Psoas muscle (tissue), 8 donors: ENCODE data around the gene IL10RA. TPM values are rescaled to one million over a fixed set of nuclear protein-coding genes. Genes with fewer than 3 reads are reported as not detected.

ENCODE experiments used
- ATAC-seq, 4 donors: fragments of 200-7000 bp; cut with Tn5 transposase; one replicate each; pipeline ENCODE4 v1.9.1; 2020; ENCODE audit warnings: moderate library complexity in 3 of 4, mild to moderate bottlenecking in 2 of 4
- DNase-seq, 2 donors: peaks; one replicate each; pipeline ENCODE4 v3.0.0-alpha.2; 2020
- H3K27ac ChIP-seq: fragments of 200-600 bp; one replicate; pipeline ENCODE4 v1.8.0; 2022
- H3K27me3 ChIP-seq, 3 donors: fragments of 200-600 bp in 1 of 3; one replicate each; pipeline versions ENCODE4 v1.6.1 to v1.8.0; 2013 to 2022; ENCODE audit warnings: low read length in 2 of 3, mild to moderate bottlenecking in 2 of 3, moderate library complexity in 1 of 3; ENCODE audit not compliant: insufficient read depth in 3 of 3
- H3K36me3 ChIP-seq, 2 donors: fragments of 200-600 bp in 1 of 2; one replicate each; pipeline versions ENCODE4 v1.6.1 to v1.8.0; 2013 to 2022; ENCODE audit warnings: low read depth in 1 of 2, mild to moderate bottlenecking in 1 of 2, moderate library complexity in 1 of 2; ENCODE audit not compliant: insufficient read depth in 1 of 2
- H3K4me1 ChIP-seq: fragments of 200-600 bp; one replicate; pipeline ENCODE4 v1.8.0; 2022
- H3K4me3 ChIP-seq: fragments of 200-600 bp; one replicate; pipeline ENCODE4 v1.8.0; 2022; ENCODE audit warnings: mild to moderate bottlenecking
- H3K9me3 ChIP-seq: fragments of 200-600 bp; one replicate; pipeline ENCODE4 v1.8.0; 2022
- WGBS, 3 donors: extraction: QIAGEN DNeasy Blood & Tissue Kit; methylation state at CpG; one replicate each; pipeline versions ENCODE4 v1.1.6 to v1.1.7; 2013; 5-methylcytosine and 5-hydroxymethylcytosine counted together
- intact Hi-C, 2 donors: fragments of 100-400 bp; cut with DNase I; formaldehyde crosslinking; loops; one replicate each; pipeline versions ENCODE4 v1.11.0 to v1.14.2; 2022
- polyA plus RNA-seq, 3 donors: library from polyadenylated mRNA; stranded (reverse); fragments of 200-250 nt; gene quantifications; one replicate each; pipeline ENCODE4 v1.2.3, GENCODE V29; 2013
- total RNA-seq, 4 donors: library from RNA; stranded (reverse); fragmentation: NEBNext Ultra II Directional in 2 of 4; extraction: Animal tissue kit (Norgen Biotek cat#: 25700) in 2 of 4; gene quantifications; one replicate each; pipeline versions ENCODE4 v1.2.1 to v1.2.4, GENCODE V29; 2021 to 2023
- TF ChIP-seq, protein P1 (sequence below): fragments of 200-600 bp; IDR thresholded peaks from one replicate; pipeline ENCODE4 v1.8.0; 2022; ENCODE audit warnings: antibody characterized with exemption
- donor health status: healthy with polysubstance abuse.
- donor health status: DM: no; HTN: no; CAD: no; lungs with moderate emphysema.
- donor health status: Bipolar disorder and iron deficiency.
- donor health status: healthy.
- donor health status: DM: yes; HTN: yes; CAD: no.
- donor health status: DM: no; HTN: no; CAD: no.
- donor health status: DM: no; HTN: no; CAD: no.
- donor health status: DM: yes; HTN: yes; CAD: no.

The IL10RA gene
- total and polyA plus RNA-seq, 7 donors = 0.39 to 3.9 (median 1.1) TPM

DNA sequence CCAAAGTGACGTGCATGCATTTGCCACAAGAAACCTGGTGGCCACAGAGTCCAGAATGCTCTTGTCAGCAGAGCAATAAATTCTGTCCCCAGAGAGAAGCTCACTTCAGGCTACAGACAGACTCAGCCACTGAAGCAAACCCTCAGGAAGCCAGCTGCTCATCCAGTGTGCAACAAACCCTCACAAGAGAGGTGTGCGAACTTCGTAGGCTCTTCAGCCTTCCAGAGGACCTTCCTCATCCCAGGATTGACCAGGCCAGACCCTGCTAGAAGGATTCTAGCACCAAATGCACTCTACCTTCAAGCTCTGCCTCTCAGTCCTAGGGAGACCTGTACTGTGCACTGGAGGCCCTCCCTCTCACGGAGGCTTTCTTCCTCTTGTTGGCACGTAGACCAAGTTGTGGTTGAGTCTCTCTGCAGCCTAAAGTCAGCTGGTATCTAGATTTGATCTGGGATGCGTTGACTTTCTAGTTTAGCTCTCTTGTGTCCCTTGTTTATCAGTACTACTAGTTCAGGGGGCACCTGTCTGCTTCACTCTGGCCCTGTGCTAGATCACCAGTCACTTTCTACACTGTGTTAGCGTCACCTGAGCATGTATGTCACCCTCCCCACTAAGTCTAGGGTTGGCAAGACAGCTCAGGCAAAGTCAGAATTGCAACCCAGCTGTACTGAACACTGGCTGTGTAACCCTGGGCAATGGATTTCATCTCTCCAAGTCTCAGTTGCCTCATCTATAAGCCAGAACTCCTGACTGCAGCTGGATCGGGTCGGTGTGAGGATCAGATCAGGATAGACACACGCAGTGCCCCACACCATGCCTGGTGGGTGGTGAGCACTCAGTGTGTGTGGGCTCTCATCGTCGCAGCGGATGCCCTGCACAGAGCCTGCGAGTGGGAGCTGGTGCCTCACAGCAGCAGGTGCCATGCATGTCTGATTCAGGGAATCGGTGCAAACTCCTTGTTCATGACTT, 34.9 kb upstream of the IL10RA start:
- DNase-seq (no peak), ATAC-seq (no peak)
- Histone ChIP-seq H3K27ac (no peak overlapping the region), H3K4me1 (no peaks in the 10 kb centered on the region), H3K27me3 (peaks cover 0 to 9% (median 0%) of the 10 kb centered on the region in 3 donors), H3K36me3 (no peaks in the 10 kb centered on the region), H3K4me3 (no peak overlapping the region), H3K9me3 (no peaks in the 10 kb centered on the region)
- intact Hi-C loops = no loop called here
- TF ChIP-seq, protein P1, sequence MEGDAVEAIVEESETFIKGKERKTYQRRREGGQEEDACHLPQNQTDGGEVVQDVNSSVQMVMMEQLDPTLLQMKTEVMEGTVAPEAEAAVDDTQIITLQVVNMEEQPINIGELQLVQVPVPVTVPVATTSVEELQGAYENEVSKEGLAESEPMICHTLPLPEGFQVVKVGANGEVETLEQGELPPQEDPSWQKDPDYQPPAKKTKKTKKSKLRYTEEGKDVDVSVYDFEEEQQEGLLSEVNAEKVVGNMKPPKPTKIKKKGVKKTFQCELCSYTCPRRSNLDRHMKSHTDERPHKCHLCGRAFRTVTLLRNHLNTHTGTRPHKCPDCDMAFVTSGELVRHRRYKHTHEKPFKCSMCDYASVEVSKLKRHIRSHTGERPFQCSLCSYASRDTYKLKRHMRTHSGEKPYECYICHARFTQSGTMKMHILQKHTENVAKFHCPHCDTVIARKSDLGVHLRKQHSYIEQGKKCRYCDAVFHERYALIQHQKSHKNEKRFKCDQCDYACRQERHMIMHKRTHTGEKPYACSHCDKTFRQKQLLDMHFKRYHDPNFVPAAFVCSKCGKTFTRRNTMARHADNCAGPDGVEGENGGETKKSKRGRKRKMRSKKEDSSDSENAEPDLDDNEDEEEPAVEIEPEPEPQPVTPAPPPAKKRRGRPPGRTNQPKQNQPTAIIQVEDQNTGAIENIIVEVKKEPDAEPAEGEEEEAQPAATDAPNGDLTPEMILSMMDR = no peak
- WGBS, 3 donors = 70 to 78% (median 74%) methylated on average over 15 of the region's 15 CpGs

DNA sequence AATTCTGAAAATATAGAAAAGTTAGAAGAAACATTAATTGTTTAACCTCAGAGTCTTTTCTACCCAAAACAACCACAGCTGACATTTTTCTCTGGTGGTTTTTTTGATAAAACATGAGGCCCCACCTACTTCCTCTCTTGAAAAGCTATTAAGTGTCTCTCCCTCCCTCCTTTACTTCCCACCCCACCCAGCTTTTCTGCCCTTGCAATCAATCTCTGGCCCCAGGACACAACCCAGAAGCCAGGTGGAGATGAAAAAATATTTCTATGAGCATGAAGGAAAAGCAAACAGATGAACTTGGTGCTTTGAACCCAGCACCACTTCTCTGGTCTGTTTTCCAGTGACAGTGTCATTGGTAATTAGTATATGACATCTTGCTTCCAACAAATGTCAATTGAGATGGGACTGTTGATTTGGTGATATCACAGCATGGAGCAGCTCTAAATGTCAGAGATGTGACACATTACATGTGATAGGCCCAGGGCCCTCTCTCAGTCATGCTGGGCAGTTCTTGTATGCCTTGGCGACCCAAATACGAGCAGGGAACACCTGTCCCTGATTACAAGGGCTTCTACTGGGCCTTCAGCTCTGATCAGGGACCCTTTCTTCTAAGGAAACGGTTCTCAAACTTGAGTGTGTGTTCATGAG, 33.0 kb upstream of the IL10RA start:
- H3K27ac ChIP-seq = no peak overlapping the region
- 73 to 90% (median 74%) methylated on average over 3 of the region's 3 CpGs for WGBS, 3 donors
- no peak overlapping the region for H3K4me3 ChIP-seq
- H3K27me3 ChIP-seq = peaks cover 0 to 9% (median 0%) of the 10 kb centered on the region in 3 donors
- intact Hi-C loops = no loop called here
- H3K9me3 ChIP-seq = peaks cover 6% of the 10 kb centered on the region
- no peak for ATAC-seq
- TF ChIP-seq, protein P1 = no peak
- no peaks in the 10 kb centered on the region for H3K36me3 ChIP-seq
- no peak for DNase-seq
- no peaks in the 10 kb centered on the region for H3K4me1 ChIP-seq

DNA sequence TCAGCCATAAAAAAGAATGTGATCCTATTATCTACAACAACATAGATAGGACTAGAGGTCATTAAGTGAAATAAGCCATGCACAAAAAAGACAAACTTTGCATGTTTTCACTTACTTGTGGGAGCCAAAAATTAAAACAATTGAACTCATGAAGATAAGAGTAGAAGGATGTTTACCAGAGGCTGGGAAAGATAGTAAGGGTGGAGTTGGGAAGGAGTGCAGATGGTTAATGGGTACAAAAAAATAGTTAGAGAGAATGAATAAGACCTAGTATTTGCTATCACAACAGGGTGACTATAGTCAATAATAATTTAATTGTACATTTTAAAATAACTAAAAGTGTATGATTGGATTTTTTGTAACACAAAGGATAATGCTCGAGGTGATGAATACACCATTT, 27.2 kb upstream of the IL10RA start:
- no peak overlapping the region for H3K27ac ChIP-seq

DNA sequence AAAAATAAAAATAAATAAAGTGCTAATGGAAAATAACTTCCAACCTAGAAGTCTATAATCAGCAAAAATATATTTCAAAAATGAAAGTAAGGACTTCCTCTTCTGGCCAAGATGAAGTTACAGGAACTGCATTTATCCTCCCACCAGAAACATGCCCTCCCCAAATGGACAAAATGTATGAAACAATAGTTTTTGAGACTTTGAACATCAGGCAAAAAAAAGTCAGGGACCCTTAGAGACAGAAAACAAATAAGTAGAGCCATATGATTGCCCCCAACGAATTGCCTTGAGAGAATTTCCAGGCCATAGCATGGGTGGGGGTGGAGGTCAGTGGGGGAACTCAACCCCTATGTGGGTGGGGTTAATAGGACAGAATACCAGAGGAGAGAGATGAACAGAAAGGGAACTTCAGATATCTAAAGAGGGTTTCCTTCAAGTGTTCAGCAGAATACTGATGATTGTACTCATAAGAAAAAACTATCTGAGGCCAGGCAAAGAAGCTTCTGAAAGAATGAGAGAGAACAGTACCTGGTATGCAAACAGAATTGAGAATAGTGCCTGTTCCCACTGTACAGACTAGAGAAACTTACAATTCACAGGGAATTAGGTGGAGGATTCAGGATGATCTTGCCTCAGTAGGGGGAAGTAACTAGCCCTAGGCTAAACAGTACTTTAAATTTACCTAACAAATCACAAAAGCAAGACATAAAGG, 26.6 kb upstream of the IL10RA start:
- Histone ChIP-seq H3K9me3 (peaks cover 6% of the 10 kb centered on the region), H3K27ac (no peak overlapping the region), H3K4me1 (no peaks in the 10 kb centered on the region), H3K4me3 (no peak overlapping the region), H3K36me3 (no peaks in the 10 kb centered on the region), H3K27me3 (no peaks in the 10 kb centered on the region)
- WGBS, 3 donors = 42 to 88% (median 72%) methylated on average over 1 of the region's 1 CpG
- intact Hi-C loops = no loop called here
- DNase-seq (no peak), ATAC-seq (no peak)
- TF ChIP-seq, protein P1 = no peak

More for the DNA sequence above, 27.2 kb upstream of the IL10RA start:
- TF ChIP-seq, protein P1 = no peak
- intact Hi-C loops = no loop called here
- H3K9me3 ChIP-seq = peaks cover 6% of the 10 kb centered on the region
- H3K4me1 ChIP-seq = no peaks in the 10 kb centered on the region
- DNase-seq (no peak), ATAC-seq (no peak)
- H3K4me3 ChIP-seq = no peak overlapping the region
- H3K36me3 ChIP-seq = no peaks in the 10 kb centered on the region
- H3K27me3 ChIP-seq = no peaks in the 10 kb centered on the region
- whole genome bisulfite sequencing, 3 donors = 91 to 95% (median 94%) methylated on average over 1 of the region's 1 CpG
